Mesothelial cell of epicardium (in vitro differentiated cells): ENCODE results near the gene SLC30A2. TPM values are rescaled to one million over a fixed set of nuclear protein-coding genes. Genes with fewer than 3 reads are reported as not detected.

Experiments
- DNase-seq, 2 experiments: peaks; one replicate each; pipeline ENCODE4 v3.0.0; 2021; ENCODE audit warnings: low spot score in 2 of 2; ENCODE audit not compliant: unreplicated experiment in 2 of 2
- H3K27ac Mint-ChIP-seq: 2 replicates; pipeline ENCODE4 v1.8.0; 2021; ENCODE audit warnings: mixed read lengths
- H3K27me3 Mint-ChIP-seq: 2 replicates; pipeline ENCODE4 v1.8.0; 2021; ENCODE audit warnings: low read depth, mixed read lengths
- H3K36me3 Mint-ChIP-seq: 2 replicates; pipeline ENCODE4 v1.8.0; 2021; ENCODE audit warnings: mixed read lengths
- H3K4me1 Mint-ChIP-seq: 2 replicates; pipeline ENCODE4 v1.8.0; 2021; ENCODE audit warnings: mixed read lengths
- H3K4me3 Mint-ChIP-seq: 2 replicates; pipeline ENCODE4 v1.8.0; 2021; ENCODE audit warnings: mild to moderate bottlenecking, moderate library complexity, mixed read lengths
- H3K9me3 Mint-ChIP-seq: 2 replicates; pipeline ENCODE4 v1.8.0; 2021; ENCODE audit warnings: mixed read lengths
- CTCF ChIP-seq: fragments of 200-600 bp; sonication (generic); IDR thresholded peaks from one replicate; pipeline ENCODE4 v1.5.0; 2021; ENCODE audit warnings: antibody characterized with exemption; ENCODE audit not compliant: unreplicated experiment
- total RNA-seq: library from RNA; stranded (reverse); gene quantifications from 3 replicates; pipeline ENCODE4 v1.2.1, GENCODE V29; 2021

SLC30A2 gene
- total RNA-seq, 1 donor from 2014 or later: 10.3 TPM

DNA sequence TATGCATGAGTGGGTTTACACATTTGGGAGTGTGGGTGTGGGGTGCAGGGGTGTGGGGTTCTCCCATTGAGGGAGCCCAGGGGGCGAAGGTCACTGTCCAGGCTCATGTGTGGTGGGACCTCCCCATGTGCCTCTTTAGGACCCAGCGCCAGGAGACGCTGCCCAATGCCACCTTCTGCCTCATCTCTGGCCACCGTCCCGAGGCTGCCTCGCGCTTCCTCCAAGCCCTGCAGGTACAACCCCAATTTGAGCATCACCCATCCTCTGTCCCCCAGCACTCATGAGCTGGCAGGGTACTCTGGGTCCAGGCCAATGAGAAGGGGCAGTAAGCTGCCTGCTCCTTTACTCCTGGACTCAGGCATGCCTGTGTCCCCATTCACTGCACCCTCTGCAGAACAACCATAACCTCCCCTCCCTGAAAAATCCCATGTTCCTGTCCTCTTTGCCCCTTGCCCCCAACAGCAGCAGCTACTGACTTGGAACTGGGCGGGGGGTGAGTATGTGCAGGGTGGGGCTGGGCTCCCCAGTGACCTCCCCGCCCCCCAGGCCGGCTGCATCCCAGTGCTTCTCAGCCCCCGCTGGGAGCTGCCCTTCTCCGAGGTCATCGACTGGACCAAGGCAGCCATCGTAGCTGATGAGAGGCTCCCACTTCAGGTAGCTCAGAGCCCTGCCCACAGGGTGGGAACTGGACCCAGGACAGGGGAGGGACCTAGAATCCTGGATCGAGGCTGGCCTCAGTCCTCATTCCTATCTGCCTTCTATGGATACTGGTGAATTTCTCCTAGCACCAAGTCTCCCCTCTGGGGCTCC, 16.7 kb downstream of the SLC30A2 start:
- no peak for TF ChIP-seq CTCF
- H3K27ac Mint-ChIP-seq: no peak overlapping the region
- peaks cover 13% of the 10 kb centered on the region for H3K4me1 Mint-ChIP-seq
- DNase-seq: no peak
- H3K36me3 Mint-ChIP-seq: no peaks in the 10 kb centered on the region
- no peaks in the 10 kb centered on the region for H3K27me3 Mint-ChIP-seq
- no peak overlapping the region for H3K4me3 Mint-ChIP-seq
- H3K9me3 Mint-ChIP-seq: no peaks in the 10 kb centered on the region

DNA sequence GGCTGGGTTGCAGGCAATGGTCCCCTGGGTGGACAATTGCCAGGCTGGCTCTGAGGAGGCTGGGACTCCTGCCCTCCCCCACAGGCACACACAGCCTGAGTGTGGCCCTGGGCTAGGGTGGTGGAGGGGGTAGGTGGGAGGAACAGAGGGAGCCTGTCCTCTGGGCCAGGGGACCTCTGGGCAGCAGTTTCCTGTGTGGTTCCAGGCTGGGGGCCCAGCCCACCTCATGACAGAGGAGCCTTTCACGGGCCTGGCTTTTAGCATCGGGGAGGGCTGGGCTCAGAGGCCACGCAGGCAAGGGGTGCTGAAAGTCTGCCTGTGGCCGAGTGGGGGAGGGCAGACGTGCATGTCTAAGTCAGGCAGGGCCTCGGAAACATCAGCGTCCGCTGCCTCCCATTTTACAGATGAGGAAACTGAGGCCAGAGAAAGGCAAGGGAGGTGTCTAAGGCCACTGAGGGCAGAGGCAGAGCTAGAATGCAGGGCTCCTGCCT, 17.4 kb downstream of the SLC30A2 start:
- no peak for TF ChIP-seq CTCF
- H3K27me3 Mint-ChIP-seq: no peaks in the 10 kb centered on the region
- H3K9me3 Mint-ChIP-seq: no peaks in the 10 kb centered on the region
- no peaks in the 10 kb centered on the region for H3K36me3 Mint-ChIP-seq
- no peak overlapping the region for H3K4me3 Mint-ChIP-seq
- peaks cover 19% of the 10 kb centered on the region for H3K4me1 Mint-ChIP-seq
- no peak for DNase-seq
- H3K27ac Mint-ChIP-seq: no peak overlapping the region

GRCh38 chr1:26027716-26028489, 18.0 kb downstream of the SLC30A2 start:
- no peak for TF ChIP-seq CTCF
- no peaks in the 10 kb centered on the region for H3K9me3 Mint-ChIP-seq
- H3K36me3 Mint-ChIP-seq: no peaks in the 10 kb centered on the region
- H3K4me3 Mint-ChIP-seq: no peak overlapping the region
- peaks cover 25% of the 10 kb centered on the region for H3K4me1 Mint-ChIP-seq
- no peaks in the 10 kb centered on the region for H3K27me3 Mint-ChIP-seq
- DNase-seq: no peak
- no peak overlapping the region for H3K27ac Mint-ChIP-seq

DNA sequence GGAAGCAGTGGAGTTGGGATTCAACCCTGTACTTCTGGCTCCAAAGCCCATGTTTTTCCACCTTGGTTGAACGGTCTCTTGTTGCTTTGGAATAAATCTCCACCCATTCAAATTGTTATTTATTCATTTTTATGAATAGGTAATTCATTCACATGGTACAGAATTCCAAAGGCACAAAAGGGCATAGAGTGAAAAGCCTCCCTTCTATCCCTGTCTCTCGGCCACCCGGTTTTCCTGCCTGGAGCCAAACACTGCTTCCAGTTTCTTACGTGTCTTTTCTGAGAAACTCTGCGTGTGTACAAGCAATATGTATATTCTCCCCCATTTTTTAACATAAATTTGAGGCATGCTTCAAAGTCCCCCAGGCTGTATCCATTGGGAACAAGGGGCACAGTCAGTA, 20.4 kb downstream of the SLC30A2 start:
- Mint-ChIP-seq H3K27ac (peak overlapping the region; percentile 16), H3K4me3 (no peak overlapping the region), H3K27me3 (no peaks in the 10 kb centered on the region), H3K36me3 (no peaks in the 10 kb centered on the region), H3K4me1 (peaks cover 37% of the 10 kb centered on the region), H3K9me3 (no peaks in the 10 kb centered on the region)
- no peak for DNase-seq
- TF ChIP-seq CTCF: no peak

GRCh38 chr1:26025060-26025459, 20.9 kb downstream of the SLC30A2 start:
- no peak overlapping the region for H3K4me3 Mint-ChIP-seq
- H3K4me1 Mint-ChIP-seq: peaks cover 42% of the 10 kb centered on the region
- no peaks in the 10 kb centered on the region for H3K27me3 Mint-ChIP-seq
- no peak for DNase-seq
- H3K9me3 Mint-ChIP-seq: no peaks in the 10 kb centered on the region
- H3K36me3 Mint-ChIP-seq: no peaks in the 10 kb centered on the region
- no peak for TF ChIP-seq CTCF
- no peak overlapping the region for H3K27ac Mint-ChIP-seq
